Measurements from ENCODE around the gene GLIS2.
A peak's percentile ranks its signal among the peaks of the same experiment; 100 is the strongest.

Gene GLIS2

GRCh38 chr16:4315186-4316107 is at the start of gene GLIS2:
Gene GLIS2, plus strand, starts transcription at chr16:4316067. Its CDS starts 16,214 bp downstream, at chr16:4332281.
- DNase-seq = no peak

GRCh38 chr16:4266372-4266771 is 49.5 kb upstream of the GLIS2 start:
- no peak for DNase-seq

GRCh38 chr16:4270091-4270490 is 45.8 kb upstream of the GLIS2 start:
- no peak for DNase-seq

GRCh38 chr16:4270595-4270994 is 45.3 kb upstream of the GLIS2 start:
- DNase-seq = no peak

GRCh38 chr16:4271176-4272113 is 44.4 kb upstream of the GLIS2 start:
- peak; percentile 92 for DNase-seq

- no peak for DNase-seq
Observed at GRCh38 chr16:4272114-4272956, 43.5 kb upstream of the GLIS2 start.

GRCh38 chr16:4273858-4274311 is 42.0 kb upstream of the GLIS2 start:
- DNase-seq = peak; percentile 73

GRCh38 chr16:4275861-4276260 is 40.0 kb upstream of the GLIS2 start:
- no peak for DNase-seq

- DNase-seq = no peak
Observed at GRCh38 chr16:4277987-4278513, 37.8 kb upstream of the GLIS2 start.

GRCh38 chr16:4280625-4281024 is 35.2 kb upstream of the GLIS2 start:
- DNase-seq = no peak

GRCh38 chr16:4283441-4283840 is 32.4 kb upstream of the GLIS2 start:
- no peak for DNase-seq

- no peak for DNase-seq
Observed at GRCh38 chr16:4283939-4284338, 31.9 kb upstream of the GLIS2 start.

- no peak for DNase-seq
Observed at GRCh38 chr16:4285167-4285566, 30.7 kb upstream of the GLIS2 start.

- DNase-seq = peak; percentile 91
Observed at GRCh38 chr16:4288148-4288921, 27.5 kb upstream of the GLIS2 start.

GRCh38 chr16:4290236-4290830 is 25.5 kb upstream of the GLIS2 start:
- no peak for DNase-seq

GRCh38 chr16:4291699-4292098 is 24.2 kb upstream of the GLIS2 start:
- DNase-seq = no peak

- no peak for DNase-seq
Observed at GRCh38 chr16:4293181-4293716, 22.6 kb upstream of the GLIS2 start.

- no peak for DNase-seq
Observed at GRCh38 chr16:4293822-4294457, 21.9 kb upstream of the GLIS2 start.

GRCh38 chr16:4295581-4295980 is 20.3 kb upstream of the GLIS2 start:
- no peak for DNase-seq

- no peak for DNase-seq
Observed at GRCh38 chr16:4297480-4297879, 18.4 kb upstream of the GLIS2 start.
